ENCODE data around the gene TMEM120B. TPM values are rescaled to one million over a fixed set of nuclear protein-coding genes. Genes with fewer than 3 reads are reported as not detected.

The TMEM120B gene
- total RNA-seq, 2 experiments from 2014 or later: 12.4 to 21.5 TPM

DNA sequence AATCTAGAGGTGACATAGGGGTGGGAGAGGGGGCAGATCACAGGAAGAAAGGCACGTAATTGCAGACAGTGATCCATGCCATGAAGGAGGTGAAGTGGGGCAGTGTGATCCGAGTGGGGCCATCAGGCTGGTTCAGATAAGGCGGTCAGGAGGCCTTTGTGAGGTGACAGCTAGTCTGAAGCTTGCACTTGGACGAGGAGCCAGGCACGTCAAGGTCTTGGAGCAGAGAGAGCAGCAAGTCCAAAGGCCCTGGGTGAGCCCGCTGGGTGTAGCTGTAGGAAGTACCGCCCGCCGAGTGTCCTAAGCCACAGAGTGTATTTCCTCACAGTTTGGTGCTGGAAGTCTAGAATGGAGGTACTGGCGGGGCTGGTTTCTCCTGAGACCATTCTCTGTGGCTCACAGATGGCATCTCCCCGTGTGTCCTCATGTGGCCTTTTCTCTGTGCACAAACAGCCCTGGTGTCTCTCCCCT, 57.3 kb downstream of the TMEM120B start:
- Histone ChIP-seq H3K27ac (ENCODE audit: low read depth, low read length, poor library complexity, severe bottlenecking) (no peak overlapping the region), H3K79me2 (ENCODE audit: insufficient read depth, low read depth, low read length) (no peaks in the 10 kb centered on the region), H3K4me2 (ENCODE audit: low read length) (no peak overlapping the region), H3K36me3 (ENCODE audit: insufficient read depth, low read length) (no peaks in the 10 kb centered on the region), H3K4me3 (ENCODE audit: low read depth, low read length, poor library complexity, severe bottlenecking) (no peak overlapping the region), H4K20me1 (ENCODE audit: insufficient read depth, low read length) (no peaks in the 10 kb centered on the region), H3K4me1 (ENCODE audit: insufficient read depth, low read length, poor library complexity, severe bottlenecking) (peaks cover 8% of the 10 kb centered on the region), H3K9me3 (ENCODE audit: low read length) (no peaks in the 10 kb centered on the region), H3K9me2 (ENCODE audit: insufficient read depth, low read length) (no peaks in the 10 kb centered on the region), H2AFZ (ENCODE audit: low read length) (no peak overlapping the region)
- intact Hi-C loops (cut with micrococcal nuclease; ENCODE audit: unreplicated experiment): no loop called here
- TF ChIP-seq EZH2phosphoT487 (IDR thresholded peaks at IDR 0.05; ENCODE audit: borderline replicate concordance, low read depth, low read length): no peak
- TF ChIP-seq, protein P1, sequence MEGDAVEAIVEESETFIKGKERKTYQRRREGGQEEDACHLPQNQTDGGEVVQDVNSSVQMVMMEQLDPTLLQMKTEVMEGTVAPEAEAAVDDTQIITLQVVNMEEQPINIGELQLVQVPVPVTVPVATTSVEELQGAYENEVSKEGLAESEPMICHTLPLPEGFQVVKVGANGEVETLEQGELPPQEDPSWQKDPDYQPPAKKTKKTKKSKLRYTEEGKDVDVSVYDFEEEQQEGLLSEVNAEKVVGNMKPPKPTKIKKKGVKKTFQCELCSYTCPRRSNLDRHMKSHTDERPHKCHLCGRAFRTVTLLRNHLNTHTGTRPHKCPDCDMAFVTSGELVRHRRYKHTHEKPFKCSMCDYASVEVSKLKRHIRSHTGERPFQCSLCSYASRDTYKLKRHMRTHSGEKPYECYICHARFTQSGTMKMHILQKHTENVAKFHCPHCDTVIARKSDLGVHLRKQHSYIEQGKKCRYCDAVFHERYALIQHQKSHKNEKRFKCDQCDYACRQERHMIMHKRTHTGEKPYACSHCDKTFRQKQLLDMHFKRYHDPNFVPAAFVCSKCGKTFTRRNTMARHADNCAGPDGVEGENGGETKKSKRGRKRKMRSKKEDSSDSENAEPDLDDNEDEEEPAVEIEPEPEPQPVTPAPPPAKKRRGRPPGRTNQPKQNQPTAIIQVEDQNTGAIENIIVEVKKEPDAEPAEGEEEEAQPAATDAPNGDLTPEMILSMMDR (conservative IDR thresholded peaks at IDR 0.05; ENCODE audit: low read length): no peak
- BruUV-seq (replicated peaks): no TSS peak
- POLR2A ChIA-PET: no interaction called here
- CTCF ChIA-PET (ENCODE audit: unreplicated experiment): no interaction called here
- no peak for DNase-seq (ENCODE audit: low spot score)

DNA sequence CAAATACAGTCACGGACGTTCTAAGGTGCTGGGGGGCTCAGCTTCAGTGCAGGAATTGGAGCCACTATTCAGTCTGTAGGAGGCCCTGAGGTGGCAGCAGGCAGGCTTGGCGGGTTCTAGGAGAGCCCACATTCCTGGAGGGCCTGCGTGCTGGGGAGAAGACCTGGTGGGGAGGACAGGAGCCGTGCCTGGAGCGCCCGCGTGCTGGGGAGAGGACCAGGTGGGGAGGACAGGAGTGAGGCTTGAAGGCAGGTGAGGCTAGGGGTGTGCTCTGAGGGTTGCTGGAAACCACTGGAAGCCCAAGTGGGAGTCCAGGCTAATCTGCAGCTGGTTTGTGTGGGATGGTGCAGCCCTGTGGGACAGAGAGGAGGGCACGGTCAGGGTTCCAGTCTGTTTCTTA, 57.8 kb downstream of the TMEM120B start:
- H3K9me3 ChIP-seq (ENCODE audit: low read length): no peaks in the 10 kb centered on the region
- H3K27ac ChIP-seq (ENCODE audit: low read depth, low read length, poor library complexity, severe bottlenecking): no peak overlapping the region
- no peak overlapping the region for H3K4me3 ChIP-seq (ENCODE audit: low read depth, low read length, poor library complexity, severe bottlenecking)
- TF ChIP-seq, protein P1 (conservative IDR thresholded peaks at IDR 0.05; ENCODE audit: low read length): no peak
- no peak for TF ChIP-seq EZH2phosphoT487 (IDR thresholded peaks at IDR 0.05; ENCODE audit: borderline replicate concordance, low read depth, low read length)
- no peak overlapping the region for H3K4me2 ChIP-seq (ENCODE audit: low read length)
- no peaks in the 10 kb centered on the region for H3K79me2 ChIP-seq (ENCODE audit: insufficient read depth, low read depth, low read length)
- no peak overlapping the region for H2AFZ ChIP-seq (ENCODE audit: low read length)
- CTCF ChIA-PET (ENCODE audit: unreplicated experiment): no interaction called here
- no peaks in the 10 kb centered on the region for H4K20me1 ChIP-seq (ENCODE audit: insufficient read depth, low read length)
- BruUV-seq (replicated peaks): no TSS peak
- intact Hi-C loops (cut with micrococcal nuclease; ENCODE audit: unreplicated experiment): no loop called here
- POLR2A ChIA-PET: no interaction called here
- no peaks in the 10 kb centered on the region for H3K36me3 ChIP-seq (ENCODE audit: insufficient read depth, low read length)
- no peaks in the 10 kb centered on the region for H3K9me2 ChIP-seq (ENCODE audit: insufficient read depth, low read length)
- H3K4me1 ChIP-seq (ENCODE audit: insufficient read depth, low read length, poor library complexity, severe bottlenecking): peaks cover 8% of the 10 kb centered on the region
- no peak for DNase-seq (ENCODE audit: low spot score)

DNA sequence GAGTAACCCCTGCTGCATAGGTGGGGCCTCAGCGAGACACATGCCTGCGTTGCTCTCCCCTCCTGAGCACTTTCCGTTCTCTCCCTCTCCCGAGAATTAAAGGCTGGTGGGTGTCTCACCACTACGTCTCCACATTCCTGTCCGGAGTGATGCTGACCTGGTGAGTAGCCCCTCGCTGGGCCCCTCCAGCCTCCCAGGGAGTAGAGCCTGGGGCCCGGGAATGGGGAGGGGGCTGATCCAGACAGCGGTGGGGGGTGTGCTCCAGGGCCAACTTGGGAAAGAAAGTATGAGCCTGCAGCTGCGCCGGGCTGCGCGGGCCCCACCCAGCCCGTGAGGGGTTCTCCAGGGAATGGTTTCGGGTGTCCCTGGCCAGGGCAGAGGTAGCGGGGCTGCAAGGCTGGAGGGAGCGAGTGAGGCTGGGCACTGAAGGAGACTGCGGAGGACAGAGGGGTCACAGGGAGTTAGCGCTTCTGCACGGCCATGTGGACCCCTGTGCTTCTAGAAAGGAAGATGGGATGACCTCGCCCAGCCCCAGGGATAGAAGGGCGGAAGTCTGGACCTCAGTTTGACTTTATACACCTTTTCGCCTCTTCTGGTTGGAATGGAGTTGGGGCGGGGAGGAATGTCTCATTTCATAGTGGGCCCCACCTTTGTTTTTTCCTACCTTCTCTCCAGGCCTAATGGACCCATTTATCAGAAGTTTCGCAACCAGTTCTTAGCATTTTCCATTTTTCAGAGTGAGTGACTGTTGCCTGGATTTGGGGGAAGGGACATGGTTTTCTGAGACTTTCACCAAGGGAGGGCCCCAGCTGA, 58.5 kb downstream of the TMEM120B start:
- H3K9me3 ChIP-seq (ENCODE audit: low read length): no peaks in the 10 kb centered on the region
- CTCF ChIA-PET (ENCODE audit: unreplicated experiment): no interaction called here
- TF ChIP-seq, protein P1 (conservative IDR thresholded peaks at IDR 0.05; ENCODE audit: low read length): no peak
- no peak for TF ChIP-seq EZH2phosphoT487 (IDR thresholded peaks at IDR 0.05; ENCODE audit: borderline replicate concordance, low read depth, low read length)
- H3K36me3 ChIP-seq (ENCODE audit: insufficient read depth, low read length): peaks cover under 1% of the 10 kb centered on the region; the same call in 1 of the 2 replicates
- no peak overlapping the region for H3K4me3 ChIP-seq (ENCODE audit: low read depth, low read length, poor library complexity, severe bottlenecking)
- H3K27ac ChIP-seq (ENCODE audit: low read depth, low read length, poor library complexity, severe bottlenecking): no peak overlapping the region
- H4K20me1 ChIP-seq (ENCODE audit: insufficient read depth, low read length): no peaks in the 10 kb centered on the region
- POLR2A ChIA-PET: no interaction called here
- no TSS peak for BruUV-seq (replicated peaks)
- no peaks in the 10 kb centered on the region for H3K79me2 ChIP-seq (ENCODE audit: insufficient read depth, low read depth, low read length)
- no peak overlapping the region for H2AFZ ChIP-seq (ENCODE audit: low read length)
- intact Hi-C loops (cut with micrococcal nuclease; ENCODE audit: unreplicated experiment): no loop called here
- H3K9me2 ChIP-seq (ENCODE audit: insufficient read depth, low read length): no peaks in the 10 kb centered on the region
- peaks cover 9% of the 10 kb centered on the region for H3K4me1 ChIP-seq (ENCODE audit: insufficient read depth, low read length, poor library complexity, severe bottlenecking)
- DNase-seq (ENCODE audit: low spot score): no peak
- H3K4me2 ChIP-seq (ENCODE audit: low read length): no peak overlapping the region

Data from OCI-LY7 (cell line).